Loucy (cell line): Measurements from ENCODE around the gene HIBCH.

Experiments
- H2AFZ ChIP-seq: fragments of 200-600 bp; sonication (generic); 2 replicates; pipeline ENCODE4 v1.6.0; 2016; ENCODE audit warnings: antibody characterized with exemption, mild to moderate bottlenecking, low read length, moderate library complexity
- H3F3A ChIP-seq: fragments of 200-600 bp; 2 replicates; pipeline ENCODE4 v1.6.0; 2016; ENCODE audit warnings: antibody characterized with exemption, low read depth, mild to moderate bottlenecking
- H3K27me3 ChIP-seq: fragments of 200-600 bp; sonication (generic); 2 replicates; pipeline ENCODE4 v1.6.1; 2014; ENCODE audit warnings: low read length, mild to moderate bottlenecking; ENCODE audit not compliant: insufficient read depth, poor library complexity, severe bottlenecking
- H3K36me3 ChIP-seq: fragments of 200-600 bp; sonication (generic); 2 replicates; pipeline ENCODE4 v1.6.1; 2016; ENCODE audit warnings: low read length; ENCODE audit not compliant: insufficient read depth
- H3K4me1 ChIP-seq: fragments of 200-600 bp; sonication (generic); 2 replicates; pipeline ENCODE4 v1.5.1; 2014; ENCODE audit warnings: low read length, mild to moderate bottlenecking; ENCODE audit not compliant: insufficient read depth, poor library complexity, severe bottlenecking
- H3K4me2 ChIP-seq: fragments of 200-600 bp; sonication (generic); 2 replicates; pipeline ENCODE4 v1.6.0; 2014; ENCODE audit warnings: antibody characterized with exemption, low read length, low read depth, mild to moderate bottlenecking; ENCODE audit not compliant: poor library complexity, severe bottlenecking
- H3K4me3 ChIP-seq: fragments of 200-600 bp; sonication (generic); 2 replicates; pipeline ENCODE4 v1.5.1; 2014; ENCODE audit warnings: low read length, mild to moderate bottlenecking, mixed read lengths; ENCODE audit not compliant: poor library complexity, severe bottlenecking
- H3K79me2 ChIP-seq: fragments of 200-600 bp; sonication (generic); 2 replicates; pipeline ENCODE4 v1.6.1; 2014; ENCODE audit warnings: low read length; ENCODE audit not compliant: insufficient read depth
- H3K9ac ChIP-seq: fragments of 200-600 bp; sonication (generic); 2 replicates; pipeline ENCODE4 v1.6.0; 2014; ENCODE audit warnings: mild to moderate bottlenecking, low read depth, low read length, moderate library complexity; ENCODE audit not compliant: poor library complexity, severe bottlenecking
- H3K9me2 ChIP-seq: fragments of 200-600 bp; sonication (generic); replicated peaks from 2 replicates; pipeline ENCODE4 v1.6.1; 2016; ENCODE audit warnings: low read depth, low read length, mixed read lengths
- H3K9me3 ChIP-seq: fragments of 200-600 bp; sonication (generic); 2 replicates; pipeline ENCODE4 v1.6.1; 2014; ENCODE audit warnings: mild to moderate bottlenecking, antibody characterized with exemption, low read length, low read depth; ENCODE audit not compliant: insufficient read depth
- H4K20me1 ChIP-seq: fragments of 200-600 bp; sonication (generic); 2 replicates; pipeline ENCODE4 v1.6.0; 2014; ENCODE audit warnings: antibody characterized with exemption, low read length, mild to moderate bottlenecking; ENCODE audit not compliant: insufficient read depth, poor library complexity, severe bottlenecking
- EZH2phosphoT487 ChIP-seq: fragments of 200-600 bp; IDR thresholded peaks from 2 replicates; pipeline ENCODE4 v1.6.1; 2018; ENCODE audit warnings: antibody characterized with exemption, mild to moderate bottlenecking, moderate library complexity, borderline replicate concordance
- TF ChIP-seq, protein P1 (sequence below): fragments of 200-600 bp; sonication (generic); conservative IDR thresholded peaks from 2 replicates; pipeline ENCODE4 v1.5.1; 2014; ENCODE audit warnings: mild to moderate bottlenecking, antibody characterized with exemption, low read length

HIBCH gene

DNA sequence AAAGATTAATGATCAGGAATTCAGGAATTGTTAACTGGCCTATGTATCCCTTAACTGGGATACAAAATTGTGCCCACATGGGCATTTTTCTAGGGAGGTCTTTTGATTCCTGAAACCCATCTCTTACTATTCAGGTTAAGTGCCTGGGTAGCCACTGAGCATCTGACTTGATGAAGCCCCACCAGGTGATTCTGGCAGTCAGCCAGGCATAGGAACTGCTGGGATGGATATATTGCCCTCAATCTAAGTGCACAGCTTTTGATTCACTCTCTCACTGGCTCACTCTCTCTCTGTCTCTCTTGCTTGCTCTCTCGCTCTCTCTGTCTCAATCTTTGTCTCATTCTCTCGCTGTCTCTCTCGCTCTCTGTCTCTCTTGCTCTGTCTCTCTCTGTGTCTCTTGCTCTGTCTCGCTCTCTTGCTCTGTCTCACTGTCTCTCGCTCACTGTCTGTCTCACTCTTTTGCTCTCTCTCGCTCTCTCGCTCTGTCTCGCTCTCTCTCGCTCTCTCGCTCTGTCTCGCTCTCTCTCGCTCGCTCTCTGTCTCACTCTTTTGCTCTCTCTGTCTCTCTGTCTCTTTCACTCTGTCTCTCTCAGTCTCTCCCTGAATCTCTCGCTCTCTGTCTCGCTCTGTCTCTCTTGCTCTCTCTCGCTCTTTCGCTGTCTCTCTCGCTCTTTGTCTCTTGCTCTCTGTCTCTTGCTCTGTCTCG lies 46.0 kb upstream of the HIBCH start:
- no peaks in the 10 kb centered on the region for H3K9me2 ChIP-seq
- TF ChIP-seq, protein P1, sequence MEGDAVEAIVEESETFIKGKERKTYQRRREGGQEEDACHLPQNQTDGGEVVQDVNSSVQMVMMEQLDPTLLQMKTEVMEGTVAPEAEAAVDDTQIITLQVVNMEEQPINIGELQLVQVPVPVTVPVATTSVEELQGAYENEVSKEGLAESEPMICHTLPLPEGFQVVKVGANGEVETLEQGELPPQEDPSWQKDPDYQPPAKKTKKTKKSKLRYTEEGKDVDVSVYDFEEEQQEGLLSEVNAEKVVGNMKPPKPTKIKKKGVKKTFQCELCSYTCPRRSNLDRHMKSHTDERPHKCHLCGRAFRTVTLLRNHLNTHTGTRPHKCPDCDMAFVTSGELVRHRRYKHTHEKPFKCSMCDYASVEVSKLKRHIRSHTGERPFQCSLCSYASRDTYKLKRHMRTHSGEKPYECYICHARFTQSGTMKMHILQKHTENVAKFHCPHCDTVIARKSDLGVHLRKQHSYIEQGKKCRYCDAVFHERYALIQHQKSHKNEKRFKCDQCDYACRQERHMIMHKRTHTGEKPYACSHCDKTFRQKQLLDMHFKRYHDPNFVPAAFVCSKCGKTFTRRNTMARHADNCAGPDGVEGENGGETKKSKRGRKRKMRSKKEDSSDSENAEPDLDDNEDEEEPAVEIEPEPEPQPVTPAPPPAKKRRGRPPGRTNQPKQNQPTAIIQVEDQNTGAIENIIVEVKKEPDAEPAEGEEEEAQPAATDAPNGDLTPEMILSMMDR: no peak
- TF ChIP-seq EZH2phosphoT487: no peak
- no peaks in the 10 kb centered on the region for H3K9me3 ChIP-seq
- H3K79me2 ChIP-seq: no peaks in the 10 kb centered on the region
- no peaks in the 10 kb centered on the region for H3K27me3 ChIP-seq
- no peak overlapping the region for H3K4me3 ChIP-seq
- no peaks in the 10 kb centered on the region for H4K20me1 ChIP-seq
- H3K9ac ChIP-seq: no peak overlapping the region
- no peaks in the 10 kb centered on the region for H3K4me1 ChIP-seq
- H3K4me2 ChIP-seq: no peak overlapping the region
- peaks cover 4% of the 10 kb centered on the region; the same call in 1 of the 2 replicates for H3K36me3 ChIP-seq
- H3F3A ChIP-seq: no peaks in the 10 kb centered on the region
- no peak overlapping the region for H2AFZ ChIP-seq

DNA sequence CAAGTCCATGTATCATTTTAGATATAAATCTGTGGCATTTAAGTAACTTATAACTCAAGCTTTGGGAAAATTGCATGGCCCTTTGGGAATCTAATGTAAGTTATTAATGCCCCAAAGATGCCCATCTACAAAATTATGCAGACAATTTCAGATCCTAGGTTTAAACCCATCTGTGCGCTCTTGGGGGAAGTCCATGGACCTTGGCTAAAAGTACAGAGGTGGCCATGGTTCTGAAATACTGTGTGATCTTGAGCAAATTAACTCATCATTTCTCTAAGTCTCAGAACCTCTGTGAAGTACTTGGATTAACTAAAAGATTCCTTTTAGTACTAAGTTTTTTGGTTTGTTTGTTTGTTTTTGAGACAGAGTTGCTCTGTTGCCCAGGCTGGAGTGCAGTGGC lies 43.3 kb upstream of the HIBCH start:
- Histone ChIP-seq H3K4me1 (peaks cover 11% of the 10 kb centered on the region), H3F3A (no peaks in the 10 kb centered on the region), H4K20me1 (no peaks in the 10 kb centered on the region), H2AFZ (no peak overlapping the region), H3K27me3 (no peaks in the 10 kb centered on the region), H3K9me2 (no peaks in the 10 kb centered on the region), H3K9ac (no peak overlapping the region), H3K79me2 (no peaks in the 10 kb centered on the region), H3K36me3 (no peaks in the 10 kb centered on the region; the same call in 1 of the 2 replicates), H3K4me3 (no peak overlapping the region), H3K9me3 (no peaks in the 10 kb centered on the region), H3K4me2 (no peak overlapping the region)
- TF ChIP-seq, protein P1: no peak
- TF ChIP-seq EZH2phosphoT487: no peak

DNA sequence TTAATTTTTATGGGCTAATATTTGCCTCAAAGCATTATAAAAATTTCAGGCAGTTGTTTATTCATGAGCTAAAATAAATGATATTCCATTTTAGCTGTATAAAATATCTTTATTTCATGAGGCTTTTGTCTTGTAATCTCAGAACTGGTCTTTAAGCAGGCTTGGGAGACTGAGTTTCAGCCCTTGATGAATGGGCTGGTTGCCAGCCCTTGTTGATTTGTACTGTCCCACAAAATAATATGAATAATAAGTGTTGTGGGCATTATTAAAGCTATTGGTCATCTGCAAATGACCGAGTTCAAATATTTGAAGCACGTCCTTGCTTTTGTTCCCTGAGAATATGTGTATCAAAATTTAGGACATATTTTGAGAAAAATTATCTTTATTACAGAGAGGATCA lies 41.9 kb upstream of the HIBCH start:
- Histone ChIP-seq H3F3A (no peaks in the 10 kb centered on the region), H3K9ac (no peak overlapping the region), H3K4me1 (peaks cover 11% of the 10 kb centered on the region), H3K4me2 (no peak overlapping the region), H2AFZ (no peak overlapping the region), H3K79me2 (no peaks in the 10 kb centered on the region), H3K27me3 (no peaks in the 10 kb centered on the region), H3K9me3 (no peaks in the 10 kb centered on the region), H3K9me2 (no peaks in the 10 kb centered on the region), H4K20me1 (no peaks in the 10 kb centered on the region), H3K36me3 (no peaks in the 10 kb centered on the region; the same call in 1 of the 2 replicates), H3K4me3 (no peak overlapping the region)
- TF ChIP-seq EZH2phosphoT487: no peak
- TF ChIP-seq, protein P1: no peak
